SIG-M5 treated with dmso at 0.1 percent for 504 hours (cell line): Measurements from ENCODE around the gene KCNQ2.
A peak's percentile ranks its signal among the peaks of the same experiment; 100 is the strongest.
"Not testable (repeated sequence)": the region's sequence is repeated elsewhere in the genome, so short reads cannot be mapped to it uniquely, and the experiment has no call there.

Experiments used
- DNase-seq: peaks from one replicate; lab custom pipeline; 2025; ENCODE audit not compliant: unreplicated experiment; lab: John Stamatoyannopoulos, UW

Gene KCNQ2

DNA sequence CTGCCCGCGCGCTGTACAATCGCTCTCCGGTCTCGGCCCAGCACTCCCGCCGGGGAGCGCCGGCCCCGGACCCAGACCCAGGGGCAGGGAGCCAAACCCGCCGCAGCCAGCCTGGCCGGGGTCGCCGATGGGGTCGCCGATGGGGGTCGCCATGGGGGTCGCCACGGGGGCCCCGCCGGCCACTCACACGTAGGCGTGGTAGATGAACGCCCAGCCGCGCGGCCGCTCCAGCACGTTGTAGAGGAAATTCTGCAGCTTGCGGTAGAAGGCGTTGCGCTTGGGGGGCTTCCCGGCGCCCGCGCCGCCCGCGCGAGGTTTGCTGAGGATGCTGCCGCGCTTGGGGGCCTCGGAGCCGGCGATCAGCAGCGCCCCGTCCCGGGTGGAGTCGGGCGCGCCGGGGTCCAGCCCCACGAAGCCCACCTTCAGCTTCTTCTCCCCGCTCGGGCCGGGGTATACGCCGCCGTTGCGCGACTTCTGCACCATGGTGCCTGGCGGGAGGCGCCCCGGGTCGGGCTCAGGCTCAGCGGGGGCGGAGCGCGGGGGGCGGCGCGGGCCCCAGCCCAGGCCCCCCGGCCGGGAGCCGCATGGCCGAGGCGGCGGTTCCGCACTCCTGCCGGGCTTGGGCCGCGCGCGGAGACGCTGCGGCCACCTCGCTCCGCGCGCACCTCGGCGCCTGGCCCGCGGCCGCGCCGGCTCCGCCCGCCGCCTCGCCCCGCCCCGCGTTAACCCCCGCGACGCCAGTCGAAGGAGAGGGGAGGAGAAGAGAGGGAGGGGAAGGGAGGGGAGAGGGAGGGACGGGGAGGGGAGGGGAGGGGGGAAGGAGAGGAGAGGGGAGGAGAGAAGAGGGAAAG lies at the start of gene KCNQ2:
KCNQ2 (minus strand) TSS at position 675 of the 851 bp plus-strand sequence; CDS start at position 483, 192 bp downstream.
- DNase-seq: no peak

DNA sequence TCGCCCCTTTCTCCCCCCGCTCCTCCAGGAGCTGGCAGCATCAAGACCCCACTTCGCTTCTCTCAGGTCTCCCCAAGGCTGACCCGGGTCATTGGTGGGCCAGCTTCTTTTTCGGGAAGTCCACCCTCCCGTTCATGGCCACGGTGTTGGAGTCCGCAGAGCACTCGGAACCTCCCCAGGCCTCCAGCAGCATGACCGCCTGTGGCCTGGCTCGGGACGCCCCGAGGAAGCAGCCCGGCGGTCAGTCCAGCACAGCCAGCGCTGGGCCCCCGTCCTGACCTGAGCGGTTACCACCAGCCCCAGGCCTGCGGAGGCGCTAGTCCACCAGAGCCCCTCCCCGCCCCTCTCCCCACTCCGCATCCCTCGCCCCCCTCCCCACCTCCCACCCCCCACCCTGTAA lies 49.1 kb upstream of the KCNQ2 start:
- no peak for DNase-seq

DNA sequence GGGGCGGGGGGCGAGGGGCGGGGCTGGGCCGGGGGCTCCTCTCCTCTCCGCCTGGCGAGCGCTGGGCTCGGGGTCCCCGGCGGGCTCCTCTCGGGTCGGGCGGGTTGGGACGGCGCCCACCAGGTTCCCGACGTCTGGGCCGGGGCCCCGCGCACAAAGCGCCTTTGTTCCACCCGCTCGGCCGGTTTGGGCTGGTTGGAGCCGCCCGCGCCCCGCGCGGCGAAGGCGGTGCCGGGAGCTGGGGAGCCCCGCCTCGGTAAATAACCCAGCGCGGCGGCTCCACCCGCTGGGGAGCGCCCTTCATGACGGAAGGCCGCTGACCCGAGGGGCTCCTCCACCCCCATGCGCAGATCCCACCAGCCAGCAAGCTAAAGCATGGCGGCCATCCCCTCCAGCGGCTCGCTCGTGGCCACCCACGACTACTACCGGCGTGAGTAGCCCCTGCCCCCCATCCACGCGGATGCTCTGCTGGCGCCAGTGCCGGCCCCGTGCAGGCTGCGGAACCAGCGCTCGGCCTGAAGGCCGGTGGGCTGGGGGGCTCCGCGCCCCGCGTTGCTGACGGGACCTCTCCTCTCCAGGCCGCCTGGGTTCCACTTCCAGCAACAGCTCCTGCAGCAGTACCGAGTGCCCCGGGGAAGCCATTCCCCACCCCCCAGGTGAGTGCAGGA lies 48.6 kb upstream of the KCNQ2 start:
- peak; percentile 46 for DNase-seq

DNA sequence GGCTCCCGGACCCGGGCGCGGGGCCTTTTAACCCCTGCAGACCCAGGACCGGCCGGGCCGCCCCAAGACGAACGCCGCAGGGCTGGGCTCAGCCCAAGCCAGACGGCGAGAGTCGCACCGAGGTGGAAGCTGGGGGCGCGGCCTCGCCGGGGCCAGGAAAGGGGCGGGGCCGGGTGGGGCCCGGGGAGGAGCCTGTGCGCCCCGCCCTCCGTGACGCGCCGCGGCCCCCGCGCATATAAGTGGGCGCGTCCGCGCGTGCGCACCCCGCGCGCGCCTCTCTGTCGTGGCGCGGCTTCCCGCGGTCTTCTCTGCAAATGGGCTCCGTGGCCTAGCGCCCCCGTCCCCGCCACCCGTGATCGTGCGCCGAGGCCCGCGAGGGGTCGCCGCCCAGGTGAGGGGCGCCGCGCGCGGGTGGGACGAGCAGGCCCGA lies 48.1 kb upstream of the KCNQ2 start, which contains the start of gene PPDPF:
PPDPF (plus strand) TSS at position 262 of the 430 bp plus-strand sequence. CDS start 544 bp downstream, outside the sequence.
- DNase-seq: peak; percentile 75

DNA sequence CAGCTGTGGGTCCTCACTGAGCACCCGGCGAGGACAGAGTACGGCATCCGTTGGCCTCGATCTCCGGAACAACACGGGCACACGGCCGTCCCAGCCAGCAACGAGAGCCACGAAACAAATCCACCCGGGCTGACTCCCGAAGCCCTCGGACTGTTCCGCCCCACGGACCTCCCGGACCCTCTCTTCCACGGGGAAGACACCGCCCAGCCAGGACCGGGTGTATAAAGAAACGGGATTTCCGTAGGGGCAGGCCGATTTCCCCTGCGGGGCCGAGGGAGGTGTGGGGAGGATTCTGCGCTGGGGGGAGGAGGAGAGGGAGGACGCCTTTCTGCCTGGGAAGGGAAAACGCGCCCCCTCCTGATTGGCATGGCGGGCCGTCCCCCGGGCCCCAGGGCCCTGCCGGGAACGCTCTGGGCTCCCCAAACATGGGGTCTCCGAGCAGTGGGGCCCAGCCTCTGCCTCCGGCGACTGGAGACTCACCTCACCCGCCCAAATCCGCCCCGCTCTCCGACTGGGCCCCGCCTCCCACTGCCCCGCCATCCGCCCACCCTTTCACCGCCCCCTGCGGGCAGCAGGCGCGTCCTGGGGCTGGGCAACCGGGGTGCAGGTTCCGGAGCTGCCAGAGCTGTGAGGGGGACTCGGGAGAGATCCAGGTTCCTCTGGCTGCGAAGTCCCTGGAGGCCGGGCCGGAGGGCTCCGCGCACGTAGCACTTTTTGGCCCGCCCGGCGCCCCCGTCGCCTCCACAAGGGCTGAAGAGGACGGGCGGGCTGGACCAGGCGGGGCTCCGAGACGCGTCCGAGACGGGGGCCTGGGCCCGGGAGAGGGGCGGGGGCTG lies 47.4 kb upstream of the KCNQ2 start:
- DNase-seq: peak; percentile 58

DNA sequence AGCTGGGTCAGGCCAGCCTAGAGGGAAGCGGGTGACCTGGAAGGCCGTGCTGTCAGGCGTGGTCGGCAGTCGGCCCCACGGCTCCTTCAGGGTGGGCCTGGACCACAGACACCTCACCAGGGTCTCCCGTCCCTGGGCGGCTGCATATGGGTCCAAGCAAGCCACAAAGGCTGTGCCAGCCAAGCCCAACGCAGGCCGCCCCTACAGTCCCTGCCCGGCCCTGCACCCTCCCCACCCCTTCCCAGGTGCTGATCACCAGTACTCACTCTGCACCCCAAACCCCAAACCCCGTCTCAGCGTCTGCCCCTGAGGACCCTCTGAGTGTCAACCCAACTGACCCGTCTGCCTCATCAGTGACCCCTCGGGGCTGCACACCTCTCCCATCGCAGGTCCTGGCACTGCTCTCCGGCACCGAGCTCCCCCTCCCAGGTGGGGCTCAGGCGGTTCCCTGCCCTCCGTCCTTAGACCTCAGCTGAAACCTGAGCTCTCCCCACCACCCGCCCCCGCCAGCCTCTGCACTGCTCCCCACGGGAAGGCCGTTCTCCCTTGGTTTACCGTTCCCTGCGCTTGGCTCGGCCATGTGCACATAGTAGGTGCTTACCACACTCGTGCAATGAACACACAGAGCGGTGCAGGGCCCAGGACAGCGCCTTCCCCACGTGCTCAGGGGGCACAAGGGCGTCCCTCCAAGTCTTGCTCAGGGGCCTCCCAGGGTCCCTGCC lies 46.7 kb upstream of the KCNQ2 start:
- no peak for DNase-seq

DNA sequence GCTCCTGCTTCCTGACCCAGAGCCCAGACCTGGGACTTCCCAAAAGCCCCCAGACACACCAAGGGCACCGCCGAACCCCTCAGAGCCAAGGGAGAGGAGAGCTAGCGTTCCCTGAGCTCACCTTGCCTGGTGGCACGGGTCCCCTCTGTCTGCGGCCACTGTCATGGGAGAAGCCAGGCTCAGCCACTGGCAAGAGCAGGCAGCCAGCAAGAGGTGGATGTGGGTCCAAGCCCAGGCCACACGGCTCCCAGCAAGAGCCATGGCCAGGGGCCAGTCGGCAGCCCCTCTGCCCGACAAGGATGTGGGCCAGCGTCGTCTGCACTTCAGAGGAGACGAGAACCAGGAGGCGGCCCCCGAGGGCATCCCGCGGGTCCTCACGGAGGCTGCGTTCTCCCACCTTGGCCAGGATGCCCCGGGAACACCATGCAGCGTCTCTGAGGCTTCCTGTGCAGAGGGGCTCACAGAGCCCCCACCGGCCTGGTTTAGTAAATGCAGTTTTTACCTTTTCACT lies 46.0 kb upstream of the KCNQ2 start:
- no peak for DNase-seq

DNA sequence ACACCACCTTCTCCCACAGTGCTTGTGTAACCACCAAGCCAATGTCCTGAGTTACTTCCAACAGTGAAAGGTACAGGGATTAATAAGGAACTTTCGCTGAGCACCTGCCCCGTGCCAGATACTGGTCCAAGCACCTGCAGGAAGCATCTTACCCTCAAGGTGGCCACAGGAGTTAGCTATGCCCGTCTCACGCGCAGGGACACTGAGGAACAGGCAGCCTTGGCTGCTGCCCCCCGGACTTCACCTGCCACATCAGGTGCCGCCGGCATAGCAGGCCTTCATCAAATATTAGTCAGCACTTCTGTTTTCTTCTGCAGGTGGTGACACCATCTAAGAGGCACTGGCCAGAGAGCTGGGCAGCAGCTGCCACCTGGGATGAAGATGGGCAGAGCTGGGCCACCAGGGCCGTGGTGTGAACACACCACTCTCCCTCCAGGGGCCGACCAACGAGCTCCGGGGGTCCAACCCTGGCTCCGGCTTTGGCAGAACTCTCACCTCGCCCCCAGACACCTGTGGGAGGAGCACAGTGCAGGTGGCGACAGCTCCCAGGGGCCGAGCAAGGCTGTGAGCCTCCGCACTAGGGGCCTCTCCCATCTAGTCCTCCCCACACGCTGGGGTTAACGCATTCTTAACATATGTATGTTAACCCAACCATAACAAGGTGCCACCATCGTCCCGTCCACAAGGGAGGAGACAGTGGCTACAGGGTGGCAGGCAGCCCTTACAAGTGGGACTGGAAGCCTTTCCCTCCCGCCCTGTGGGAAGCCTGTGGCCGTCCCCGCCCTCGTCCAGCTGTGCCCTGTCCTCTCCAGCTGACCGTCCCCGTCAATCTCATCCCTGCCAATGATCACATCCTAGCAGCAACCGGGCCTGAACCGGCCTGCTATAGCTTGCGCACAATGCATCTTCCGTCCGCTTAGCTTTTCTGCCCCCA lies 45.2 kb upstream of the KCNQ2 start:
- no peak for DNase-seq

DNA sequence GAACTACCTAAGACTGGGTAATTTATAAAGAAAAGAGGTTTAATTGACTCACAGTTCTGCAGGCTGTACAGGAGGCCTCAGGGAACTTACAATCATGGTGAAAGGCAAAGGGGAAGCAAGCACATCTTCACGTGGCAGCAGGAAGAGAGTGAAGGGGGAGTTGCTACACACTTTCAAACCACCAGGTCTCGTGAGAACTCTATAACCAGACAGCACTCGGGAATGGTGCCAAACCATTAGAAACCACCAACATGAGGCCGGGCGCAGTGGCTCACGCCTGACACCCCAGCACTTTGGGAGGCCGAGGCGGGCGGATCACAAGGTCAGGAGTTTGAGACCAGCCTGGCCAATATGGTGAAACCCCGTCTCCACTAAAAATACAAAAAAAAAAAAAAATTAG lies 42.1 kb upstream of the KCNQ2 start:
- DNase-seq: not testable (repeated sequence)

DNA sequence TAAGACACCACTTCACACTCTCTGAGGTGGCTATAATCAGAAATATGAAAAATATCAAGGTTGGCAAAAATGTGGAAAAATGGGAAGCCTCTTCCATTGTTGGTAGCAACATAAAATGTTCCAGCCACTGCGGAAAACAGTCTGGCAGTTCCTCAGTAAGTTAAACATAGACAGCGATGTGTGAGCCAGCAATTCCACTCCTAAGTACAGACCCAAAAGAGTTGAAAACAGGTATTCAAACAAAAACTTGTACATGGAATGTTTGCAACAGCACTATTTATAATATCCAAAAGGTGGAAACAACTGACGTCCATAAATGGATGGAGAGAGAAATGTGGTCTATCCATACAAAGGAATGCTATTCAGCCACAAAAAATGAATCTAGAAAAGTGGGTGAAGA lies 40.8 kb upstream of the KCNQ2 start:
- no peak for DNase-seq

DNA sequence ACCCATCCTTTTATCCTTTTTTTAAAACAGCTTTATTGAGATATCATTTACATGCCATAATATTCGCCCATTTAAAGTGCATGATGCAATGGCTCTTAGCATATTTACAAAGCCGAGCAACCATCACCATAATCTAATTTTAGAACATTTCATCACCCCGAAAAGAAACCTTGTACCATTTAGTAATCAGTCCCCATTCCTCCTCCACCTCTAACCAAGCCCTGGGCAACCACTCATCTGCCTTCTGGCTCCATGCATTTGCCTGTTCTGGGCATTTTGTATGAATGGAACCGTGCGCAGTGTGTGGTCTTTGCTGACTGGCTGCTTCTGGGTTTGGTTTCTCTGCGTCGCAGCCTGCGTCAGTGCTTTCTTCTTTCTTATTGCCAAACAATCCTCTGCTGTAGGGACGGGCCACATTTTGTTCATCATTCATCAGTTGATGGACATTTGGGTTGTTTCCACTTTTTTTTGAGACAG lies 36.7 kb upstream of the KCNQ2 start:
- DNase-seq: peak; percentile 53

DNA sequence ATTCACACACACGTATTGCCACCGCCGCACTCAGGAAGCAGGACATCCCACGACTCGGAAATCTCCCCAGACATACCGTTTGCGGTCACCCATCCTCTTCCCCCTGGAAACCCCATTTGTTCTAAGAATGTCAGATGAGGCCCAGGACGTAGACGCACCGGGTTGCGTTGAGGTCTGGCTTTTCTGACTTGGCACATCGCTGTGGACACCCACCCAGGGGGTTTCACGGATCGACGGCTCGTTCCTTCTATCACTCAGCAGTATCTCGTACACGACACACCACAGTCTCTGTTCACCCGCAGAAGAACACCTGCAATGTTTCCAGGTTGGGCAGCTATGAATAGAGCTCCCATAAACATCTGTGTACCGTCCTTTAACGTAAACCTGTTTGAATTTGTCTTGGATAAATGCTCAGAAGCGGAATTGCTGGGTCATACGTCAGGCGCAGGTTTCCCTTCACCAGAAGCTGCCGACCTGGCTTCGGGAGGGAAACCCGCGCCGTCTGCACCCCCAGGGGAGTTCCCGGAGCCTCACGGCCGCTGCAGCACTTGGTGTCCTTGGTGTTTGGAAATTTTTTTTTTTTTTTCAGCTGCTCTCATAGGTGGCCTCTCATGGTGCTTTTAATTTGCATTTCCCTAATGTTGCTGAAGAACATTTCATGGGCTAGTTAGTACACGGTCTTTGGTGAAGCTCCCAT lies 35.8 kb upstream of the KCNQ2 start:
- no peak for DNase-seq

DNA sequence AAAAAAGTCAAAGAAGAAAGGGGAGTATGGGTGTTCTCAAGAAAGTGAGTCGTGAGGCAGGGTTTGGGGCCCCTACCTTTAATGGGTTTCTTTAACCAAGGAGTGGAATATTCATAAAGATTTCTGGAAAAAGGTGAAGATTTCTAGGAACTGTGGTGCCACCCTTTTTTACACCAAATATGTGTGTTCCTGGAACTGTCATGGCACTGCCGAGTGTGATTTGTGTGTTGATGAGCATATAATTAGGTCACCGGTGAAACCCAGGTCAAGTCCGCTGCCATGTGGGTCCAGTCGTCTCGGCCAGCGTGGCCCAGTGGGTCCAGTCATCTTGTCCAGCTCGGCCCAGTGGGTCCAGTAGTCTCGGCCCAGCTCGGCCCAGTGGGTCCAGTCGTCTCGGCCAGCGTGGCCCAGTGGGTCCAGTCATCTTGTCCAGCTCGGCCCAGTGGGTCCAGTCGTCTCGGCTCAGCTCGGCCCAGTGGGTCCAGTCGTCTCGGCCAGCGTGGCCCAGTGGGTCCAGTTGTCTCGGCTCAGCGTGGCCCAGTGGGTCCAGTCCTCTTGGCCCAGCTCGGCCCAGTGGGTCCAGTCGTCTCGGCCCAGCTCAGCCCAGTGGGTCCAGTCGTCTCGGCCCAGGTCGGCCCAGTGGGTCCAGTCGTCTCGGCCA lies 34.8 kb upstream of the KCNQ2 start:
- no peak for DNase-seq

DNA sequence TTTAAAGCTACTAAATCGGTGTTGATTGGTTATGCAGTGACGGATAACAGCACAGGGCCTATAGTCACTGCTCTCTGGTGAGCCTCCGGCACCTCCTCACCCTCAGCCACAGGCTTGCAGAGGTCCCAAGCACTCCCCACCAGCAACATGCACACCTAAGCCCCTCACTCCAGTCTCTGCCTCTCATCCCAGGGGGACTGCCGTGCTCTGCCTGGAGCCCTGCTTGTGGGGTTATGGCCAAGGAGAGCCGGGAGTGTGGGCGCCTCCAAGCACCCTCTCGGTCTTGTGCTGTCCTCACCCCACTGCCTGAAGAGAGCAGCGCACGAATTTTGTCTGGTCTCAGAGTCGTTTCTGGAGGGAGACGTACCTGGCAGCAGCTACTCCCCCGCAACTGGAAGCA lies 33.3 kb upstream of the KCNQ2 start:
- DNase-seq: no peak

DNA sequence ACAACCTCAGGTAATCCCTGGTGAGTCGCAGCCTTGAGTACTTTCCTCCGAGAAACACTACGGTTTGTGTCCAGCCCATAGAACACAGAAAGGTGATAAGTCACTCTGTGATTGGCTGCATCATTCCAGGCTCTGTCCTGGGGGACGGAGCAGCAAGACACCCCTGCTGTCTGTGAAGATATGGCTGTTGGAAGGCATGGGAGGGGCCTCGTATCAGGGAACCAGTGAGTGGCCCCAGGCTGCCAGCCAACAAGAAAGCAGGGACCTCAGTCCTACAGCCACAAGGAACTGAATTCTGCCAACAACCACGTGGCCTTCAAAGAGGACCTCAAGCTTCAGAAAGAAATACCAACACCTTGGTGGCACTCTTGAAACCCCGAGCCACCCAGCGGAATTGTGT lies 32.8 kb upstream of the KCNQ2 start:
- DNase-seq: no peak

DNA sequence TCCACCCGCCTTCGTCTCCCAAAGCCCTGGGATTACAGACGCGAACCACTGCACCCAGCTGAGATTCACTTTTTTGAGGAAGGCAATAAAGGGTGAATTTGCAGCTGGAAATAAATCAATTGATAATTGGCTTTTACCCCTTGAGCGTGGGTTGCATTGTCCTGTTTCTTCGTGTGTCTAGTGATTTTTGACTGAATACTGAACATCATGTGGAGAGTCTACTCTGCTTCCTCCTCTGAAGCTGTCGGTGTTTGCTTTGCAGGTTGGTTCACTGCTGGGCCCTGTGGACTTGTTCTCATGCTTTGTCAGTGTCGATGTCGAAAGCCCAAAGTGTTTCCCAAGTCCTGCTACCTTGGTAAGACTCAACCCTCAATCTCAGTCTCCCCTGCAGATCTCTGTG lies 32.2 kb upstream of the KCNQ2 start:
- no peak for DNase-seq

DNA sequence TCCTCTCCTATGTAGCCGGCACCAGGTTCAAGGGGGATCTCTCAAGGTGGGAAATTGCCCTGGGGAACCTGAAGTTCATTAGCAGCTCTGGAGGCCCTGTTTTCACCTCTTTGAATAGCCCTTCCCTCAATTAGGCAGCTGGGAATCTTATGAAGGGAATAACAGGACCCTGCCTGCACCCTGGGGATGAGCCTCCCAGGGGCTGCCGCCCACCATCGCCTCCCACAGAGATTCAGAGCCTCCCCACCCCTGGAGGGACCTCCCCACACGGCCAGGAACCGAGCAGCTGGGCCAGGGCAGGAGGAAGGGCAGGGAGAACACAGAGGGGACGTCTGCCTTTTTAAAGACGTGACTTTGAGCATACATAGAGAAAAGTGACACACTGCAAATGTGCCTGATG lies 31.1 kb upstream of the KCNQ2 start:
- DNase-seq: no peak

DNA sequence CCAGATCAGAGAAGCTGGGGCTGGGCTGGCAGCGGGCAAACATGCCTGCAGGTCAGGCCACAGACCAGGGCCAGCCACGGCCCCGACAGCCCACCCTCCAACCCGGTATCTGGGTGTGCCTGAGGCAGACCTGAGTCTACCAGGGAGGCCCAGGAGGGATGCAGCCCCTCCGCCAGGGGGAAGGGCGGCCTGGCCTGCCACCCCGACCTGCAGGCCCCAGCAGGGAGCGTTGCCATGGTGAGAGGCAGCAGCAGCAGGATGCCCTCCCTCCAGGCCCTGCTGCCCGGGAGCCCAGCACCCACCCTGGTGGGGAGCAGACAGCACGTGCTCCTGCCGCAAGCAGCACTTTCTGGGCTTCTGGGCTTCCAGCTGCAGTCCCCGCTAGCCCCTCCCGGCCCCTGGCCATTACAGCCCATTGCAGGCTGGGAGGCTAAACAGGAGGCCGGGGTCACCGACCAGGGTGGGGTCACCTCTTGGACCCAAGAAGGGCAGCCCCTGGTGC lies 30.3 kb upstream of the KCNQ2 start:
- no peak for DNase-seq
